Measurements from ENCODE around the gene CTNS.

The CTNS gene

GRCh38 chr17:3657588-3657869, 21.0 kb downstream of the CTNS start:
- no peak for FAIRE-seq

GRCh38 chr17:3657874-3658783, 21.6 kb downstream of the CTNS start:
- no peak for FAIRE-seq
- no peak for DNase-seq (ENCODE audit: extremely low spot score, insufficient read length, low read depth)

More at GRCh38 chr17:3657588-3657869, 21.0 kb downstream of the CTNS start:
- DNase-seq (ENCODE audit: extremely low spot score, insufficient read length, low read depth), result no peak

- DNase-seq (ENCODE audit: extremely low spot score, insufficient read length, low read depth) (no peak), FAIRE-seq (no peak)
Measured at GRCh38 chr17:3658784-3659449, 22.4 kb downstream of the CTNS start.

- DNase-seq (ENCODE audit: extremely low spot score, insufficient read length, low read depth) (no peak), FAIRE-seq (no peak)
Measured at GRCh38 chr17:3659541-3660111, 23.1 kb downstream of the CTNS start.

GRCh38 chr17:3660311-3660891, 23.8 kb downstream of the CTNS start:
- DNase-seq (ENCODE audit: extremely low spot score, insufficient read length, low read depth) (no peak), FAIRE-seq (no peak)

GRCh38 chr17:3663102-3664011, 26.8 kb downstream of the CTNS start:
- no peak for FAIRE-seq
- no peak for DNase-seq (ENCODE audit: extremely low spot score, insufficient read length, low read depth)

GRCh38 chr17:3665834-3666233, 29.3 kb downstream of the CTNS start:
- FAIRE-seq, result no peak
- DNase-seq (ENCODE audit: extremely low spot score, insufficient read length, low read depth), result no peak

GRCh38 chr17:3666516-3666915, 30.0 kb downstream of the CTNS start:
- no peak for FAIRE-seq
- DNase-seq (ENCODE audit: extremely low spot score, insufficient read length, low read depth), result no peak

GRCh38 chr17:3667366-3668278, 31.1 kb downstream of the CTNS start:
- DNase-seq (ENCODE audit: extremely low spot score, insufficient read length, low read depth), result no peak
- no peak for FAIRE-seq

- FAIRE-seq, result peak; percentile 99
Measured at GRCh38 chr17:3668279-3669084, 31.9 kb downstream of the CTNS start, which contains the start of the genes EMC6 and TAX1BP3. Gene EMC6 (plus strand): TSS chr17:3668812. CDS start chr17:3669147, 335 bp downstream. Gene TAX1BP3 (minus strand): TSS chr17:3668578. CDS start chr17:3668526, 52 bp downstream.

GRCh38 chr17:3669085-3669347, 32.5 kb downstream of the CTNS start:
- no peak for FAIRE-seq
- no peak for DNase-seq (ENCODE audit: extremely low spot score, insufficient read length, low read depth)

More at GRCh38 chr17:3668279-3669084, 31.9 kb downstream of the CTNS start, which contains the start of the genes EMC6 and TAX1BP3:
- peak; percentile 99 for DNase-seq (ENCODE audit: extremely low spot score, insufficient read length, low read depth)

GRCh38 chr17:3669548-3669947, 33.0 kb downstream of the CTNS start:
- DNase-seq (ENCODE audit: extremely low spot score, insufficient read length, low read depth) (no peak), FAIRE-seq (no peak)

GRCh38 chr17:3672571-3672970, 36.0 kb downstream of the CTNS start:
- FAIRE-seq (no peak), DNase-seq (ENCODE audit: extremely low spot score, insufficient read length, low read depth) (no peak)

- FAIRE-seq, result no peak
Measured at GRCh38 chr17:3675886-3676285, 39.3 kb downstream of the CTNS start.

GRCh38 chr17:3678095-3678820, 41.7 kb downstream of the CTNS start:
- FAIRE-seq, result no peak
- no peak for DNase-seq (ENCODE audit: extremely low spot score, insufficient read length, low read depth)

More at GRCh38 chr17:3675886-3676285, 39.3 kb downstream of the CTNS start:
- no peak for DNase-seq (ENCODE audit: extremely low spot score, insufficient read length, low read depth)

- no peak for FAIRE-seq
Measured at GRCh38 chr17:3678821-3679530, 42.4 kb downstream of the CTNS start.

More at GRCh38 chr17:3678821-3679530, 42.4 kb downstream of the CTNS start:
- no peak for DNase-seq (ENCODE audit: extremely low spot score, insufficient read length, low read depth)

Measured in GM18507 (cell line).